ENCODE results near the gene DRAP1. TPM values are rescaled to one million over a fixed set of nuclear protein-coding genes. Genes with fewer than 3 reads are reported as not detected.

Gene DRAP1
- total and polyA plus RNA-seq, 9 of the 15 experiments (the other 6 are each of a cell fraction or from before 2014, with no cell fraction given) = 9.6 to 200 (median 92.9) TPM

GRCh38 chr11:65899356-65900124 lies 19.7 kb upstream of the DRAP1 start (continued):
- TF ChIP-seq RBM39 (optimal IDR thresholded peaks at IDR 0.05; ENCODE audit: low read depth, low read length) = peak; percentile 87
- no peak for TF ChIP-seq ZNF551 (CRISPR knock-in tag; IDR thresholded peaks at IDR 0.05)
- TF ChIP-seq MGA (IDR thresholded peaks at IDR 0.05) = peak; percentile 98
- TF ChIP-seq CEBPZ (IDR thresholded peaks at IDR 0.05; ENCODE audit: borderline replicate concordance, low read depth, low read length) = no peak
- TF ChIP-seq RUNX1 (IDR thresholded peaks at IDR 0.05; ENCODE audit: low read depth) = no peak
- TF ChIP-seq ZNF830 (CRISPR knock-in tag; IDR thresholded peaks at IDR 0.05) = no peak
- TF ChIP-seq CEBPB (tag; IDR thresholded peaks at IDR 0.05) = no peak
- peak; percentile 79 for TF ChIP-seq ZNF740 (CRISPR knock-in tag; IDR thresholded peaks at IDR 0.05)
- no peak for TF ChIP-seq ZNF740 (tag; IDR thresholded peaks at IDR 0.05)
- TF ChIP-seq KLF16 (IDR thresholded peaks at IDR 0.05) = no peak
- TF ChIP-seq ZNF764 (CRISPR knock-in tag; IDR thresholded peaks at IDR 0.05; ENCODE audit: low read depth) = no peak
- no peak for TF ChIP-seq SREBF2 (CRISPR knock-in tag; IDR thresholded peaks at IDR 0.05)
